Measurements from ENCODE around the gene TPSB2.

DNA sequence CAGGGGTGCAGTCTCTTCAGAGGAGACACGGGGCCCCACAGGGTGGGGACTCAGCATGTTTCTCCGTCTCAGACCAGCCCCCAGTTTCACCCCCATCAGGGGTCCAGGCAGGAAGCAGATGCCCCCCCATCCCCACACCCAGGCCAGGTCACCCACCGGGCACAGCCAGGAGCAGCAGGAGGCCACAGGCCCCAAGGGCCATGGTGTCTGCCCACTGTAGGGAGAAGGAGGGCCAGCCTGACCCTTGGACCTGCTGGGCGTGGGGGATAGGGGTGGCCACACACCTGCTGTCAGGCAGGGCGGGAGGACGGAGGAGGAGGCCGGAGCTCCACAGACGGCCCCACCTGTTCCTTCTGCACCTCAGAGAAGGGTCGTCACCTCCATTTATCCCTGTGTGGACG, 4.9 kb downstream of the TPSB2 start, which contains the start of gene TPSG1:
- TF ChIP-seq, protein P1, sequence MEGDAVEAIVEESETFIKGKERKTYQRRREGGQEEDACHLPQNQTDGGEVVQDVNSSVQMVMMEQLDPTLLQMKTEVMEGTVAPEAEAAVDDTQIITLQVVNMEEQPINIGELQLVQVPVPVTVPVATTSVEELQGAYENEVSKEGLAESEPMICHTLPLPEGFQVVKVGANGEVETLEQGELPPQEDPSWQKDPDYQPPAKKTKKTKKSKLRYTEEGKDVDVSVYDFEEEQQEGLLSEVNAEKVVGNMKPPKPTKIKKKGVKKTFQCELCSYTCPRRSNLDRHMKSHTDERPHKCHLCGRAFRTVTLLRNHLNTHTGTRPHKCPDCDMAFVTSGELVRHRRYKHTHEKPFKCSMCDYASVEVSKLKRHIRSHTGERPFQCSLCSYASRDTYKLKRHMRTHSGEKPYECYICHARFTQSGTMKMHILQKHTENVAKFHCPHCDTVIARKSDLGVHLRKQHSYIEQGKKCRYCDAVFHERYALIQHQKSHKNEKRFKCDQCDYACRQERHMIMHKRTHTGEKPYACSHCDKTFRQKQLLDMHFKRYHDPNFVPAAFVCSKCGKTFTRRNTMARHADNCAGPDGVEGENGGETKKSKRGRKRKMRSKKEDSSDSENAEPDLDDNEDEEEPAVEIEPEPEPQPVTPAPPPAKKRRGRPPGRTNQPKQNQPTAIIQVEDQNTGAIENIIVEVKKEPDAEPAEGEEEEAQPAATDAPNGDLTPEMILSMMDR (optimal IDR thresholded peaks at IDR 0.05 in 1 of 3, IDR thresholded peaks at IDR 0.05 in 1 of 3, conservative IDR thresholded peaks at IDR 0.05 in 1 of 3; ENCODE audit: extremely low read depth in 1 of 3, insufficient read depth in 2 of 3, low read length in 3 of 3), result no peak
- TF ChIP-seq EZH2 (IDR thresholded peaks at IDR 0.05; ENCODE audit: low read length), result no peak

Measured in keratinocyte (primary cell).